Breast epithelium (tissue), 3 donors: ENCODE results near the gene AFAP1.

Source experiments
- CTCF ChIP-seq, 3 donors: fragments of 450-650 bp; IDR thresholded peaks; one replicate each; pipeline ENCODE4 v1.5.1; 2016 to 2017; ENCODE audit warnings: antibody characterized with exemption in 3 of 3, mild to moderate bottlenecking in 3 of 3, moderate library complexity in 3 of 3
- POLR2A ChIP-seq: fragments of 450-650 bp; IDR thresholded peaks from one replicate; pipeline ENCODE4 v1.6.1; 2016; ENCODE audit warnings: antibody characterized with exemption, mild to moderate bottlenecking, moderate library complexity
- POLR2AphosphoS5 ChIP-seq, 3 donors: sonication (generic); formaldehyde crosslinking; IDR thresholded peaks; one replicate each; pipeline ENCODE4 v1.6.1; 2017; ENCODE audit warnings: antibody characterized with exemption in 3 of 3

DNA sequence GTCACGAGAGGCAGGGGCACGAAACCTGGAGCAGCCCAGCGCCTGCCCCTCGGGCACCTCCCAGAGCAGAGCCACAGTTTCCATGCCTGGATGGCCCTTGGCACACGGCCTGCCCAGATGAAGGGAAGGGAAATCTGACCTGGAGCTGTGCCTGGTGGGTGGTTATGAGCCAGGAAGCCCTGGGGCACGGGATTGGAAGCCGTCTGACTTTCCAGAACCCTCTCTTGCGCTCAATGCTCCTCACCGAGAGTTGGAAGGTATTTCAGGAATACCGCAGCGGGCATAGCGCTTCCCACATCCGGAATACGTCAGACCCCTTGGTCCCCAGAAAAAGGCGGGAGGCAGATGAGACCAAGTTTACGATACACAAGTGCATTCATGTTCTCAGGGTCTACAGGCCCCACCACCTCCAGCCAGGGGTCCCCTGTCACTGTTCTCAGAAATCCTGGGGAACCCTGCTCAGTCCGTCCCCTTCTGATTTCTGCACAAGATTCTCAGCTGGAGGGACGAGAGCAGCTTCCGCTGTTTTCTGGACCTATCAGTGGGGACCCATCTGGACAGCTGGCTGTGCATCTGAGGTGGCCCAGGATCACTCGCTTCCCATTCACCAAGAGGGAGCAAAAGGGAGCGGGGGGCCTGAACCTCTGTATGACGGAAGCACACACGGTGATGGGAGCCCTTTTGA is 172.9 kb downstream of the AFAP1 start:
- TF ChIP-seq POLR2AphosphoS5 (IDR thresholded peaks at IDR 0.05) (no peak), CTCF (IDR thresholded peaks at IDR 0.05) (no peak), POLR2A (no peak)
